Thoracic aorta (tissue), 2 donors: ENCODE results near the gene CEPT1. TPM values are rescaled to one million over a fixed set of nuclear protein-coding genes. Genes with fewer than 3 reads are reported as not detected.
"Not testable (repeated sequence)": the region's sequence is repeated elsewhere in the genome, so short reads cannot be mapped to it uniquely, and the experiment has no call there.

ENCODE experiments used
- ATAC-seq: fragments of 150-250 bp; one replicate; pipeline ENCODE4 v1.8.0; 2017; ENCODE audit warnings: low read depth; ENCODE audit not compliant: insufficient number of reproducible peaks, low FRiP score
- DNase-seq: peaks from one replicate; pipeline ENCODE4 v3.0.0-alpha.2; 2020; ENCODE audit warnings: low spot score
- H3K27ac ChIP-seq, 2 donors: fragments of 200-600 bp; sonication (generic); 1 replicate in 1 of 2; 2 replicates in 1 of 2; pipeline ENCODE4 v1.5.1; 2016; ENCODE audit warnings: mild to moderate bottlenecking in 2 of 2, moderate library complexity in 2 of 2
- H3K27me3 ChIP-seq: fragments of 200-600 bp; sonication (generic); replicated peaks from 2 replicates; pipeline ENCODE4 v1.6.0; 2016; ENCODE audit warnings: mild to moderate bottlenecking; ENCODE audit not compliant: insufficient read depth
- H3K36me3 ChIP-seq: fragments of 200-600 bp; sonication (generic); one replicate; pipeline ENCODE4 v1.5.1; 2016
- H3K4me1 ChIP-seq, 2 donors: fragments of 200-600 bp; sonication (generic); 1 replicate in 1 of 2; 2 replicates in 1 of 2; pipeline versions ENCODE4 v1.5.1 to v1.6.0; 2016; ENCODE audit warnings: low read depth in 2 of 2, mild to moderate bottlenecking in 1 of 2; ENCODE audit not compliant: control insufficient read depth in 1 of 2
- H3K4me3 ChIP-seq: fragments of 200-600 bp; sonication (generic); 2 replicates; pipeline ENCODE4 v1.5.1; 2016; ENCODE audit warnings: mild to moderate bottlenecking
- H3K9me3 ChIP-seq: fragments of 200-600 bp; sonication (generic); 2 replicates; pipeline ENCODE4 v1.5.1; 2016
- CTCF ChIP-seq: fragments of 200-600 bp; sonication (generic); IDR thresholded peaks from one replicate; pipeline ENCODE4 v1.5.1; 2019; ENCODE audit warnings: antibody characterized with exemption
- total RNA-seq, 2 donors: library from RNA; depleted of rRNA; stranded (reverse); fragments of >200 nt; gene quantifications; one replicate each; pipeline versions ENCODE4 v1.1.0 to v1.2.3, GENCODE V29; 2016

Gene CEPT1
- total RNA-seq, 2 donors from 2014 or later = 31.0 to 33.5 TPM

- H3K36me3 ChIP-seq = no peaks in the 10 kb centered on the region
- H3K27me3 ChIP-seq = no peaks in the 10 kb centered on the region
- no peak for TF ChIP-seq CTCF
- H3K27ac ChIP-seq = no peak overlapping the region
- DNase-seq (no peak), ATAC-seq (no peak)
- no peaks in the 10 kb centered on the region for H3K4me1 ChIP-seq
- no peaks in the 10 kb centered on the region for H3K9me3 ChIP-seq
- H3K4me3 ChIP-seq = no peak overlapping the region
These were observed 71.9 kb downstream of the CEPT1 start for GRCh38 chr1:111211921-111212320.

GRCh38 chr1:111212634-111213335 lies 72.8 kb downstream of the CEPT1 start:
- no peak for TF ChIP-seq CTCF
- ATAC-seq = no peak
- H3K27ac ChIP-seq = no peak overlapping the region
- no peaks in the 10 kb centered on the region for H3K9me3 ChIP-seq
- no peaks in the 10 kb centered on the region for H3K4me1 ChIP-seq
- H3K36me3 ChIP-seq = no peaks in the 10 kb centered on the region
- H3K27me3 ChIP-seq = no peaks in the 10 kb centered on the region
- no peak overlapping the region for H3K4me3 ChIP-seq
- no peak for DNase-seq

GRCh38 chr1:111213412-111213811 lies 73.4 kb downstream of the CEPT1 start:
- Histone ChIP-seq H3K4me1 (no peaks in the 10 kb centered on the region), H3K27ac (no peak overlapping the region), H3K4me3 (no peak overlapping the region), H3K9me3 (no peaks in the 10 kb centered on the region), H3K36me3 (no peaks in the 10 kb centered on the region), H3K27me3 (no peaks in the 10 kb centered on the region)
- no peak for TF ChIP-seq CTCF
- ATAC-seq (no peak), DNase-seq (no peak)

GRCh38 chr1:111214074-111214801 lies 74.2 kb downstream of the CEPT1 start:
- Histone ChIP-seq H3K4me3 (no peak overlapping the region), H3K4me1 (no peaks in the 10 kb centered on the region), H3K27ac (no peak overlapping the region), H3K36me3 (no peaks in the 10 kb centered on the region), H3K9me3 (no peaks in the 10 kb centered on the region), H3K27me3 (no peaks in the 10 kb centered on the region)
- ATAC-seq = no peak
- no peak for DNase-seq
- no peak for TF ChIP-seq CTCF

- ATAC-seq (no peak), DNase-seq (no peak)
- no peak overlapping the region for H3K4me3 ChIP-seq
- no peak for TF ChIP-seq CTCF
- no peaks in the 10 kb centered on the region for H3K36me3 ChIP-seq
- no peak overlapping the region for H3K27ac ChIP-seq
- H3K9me3 ChIP-seq = no peaks in the 10 kb centered on the region
- H3K4me1 ChIP-seq = no peaks in the 10 kb centered on the region
- H3K27me3 ChIP-seq = no peaks in the 10 kb centered on the region
These were observed 74.9 kb downstream of the CEPT1 start for GRCh38 chr1:111214884-111215283.

GRCh38 chr1:111215285-111215684 lies 75.3 kb downstream of the CEPT1 start:
- not testable (repeated sequence) for DNase-seq, H3K4me1 ChIP-seq, H3K27ac ChIP-seq, ATAC-seq, H3K27me3 ChIP-seq, H3K9me3 ChIP-seq, H3K36me3 ChIP-seq, H3K4me3 ChIP-seq
